Muscle of arm (tissue), 12 donors: ENCODE measurements around the gene SFMBT2. TPM values are rescaled to one million over a fixed set of nuclear protein-coding genes. Genes with fewer than 3 reads are reported as not detected.

ENCODE experiments used
- DNase-seq: peaks from one replicate; pipeline ENCODE4 v3.0.0-alpha.2; 2013
- polyA plus RNA-seq, 12 donors: library from polyadenylated mRNA; unstranded; fragments of 120-200 nt; gene quantifications; one replicate each; pipeline ENCODE4 v1.2.1, GENCODE V29; 2013; ENCODE audit not compliant: insufficient read length in 12 of 12

The SFMBT2 gene
- polyA plus RNA-seq, 12 donors = 5.4 to 11.1 (median 7.9) TPM; not detected in 1

DNA sequence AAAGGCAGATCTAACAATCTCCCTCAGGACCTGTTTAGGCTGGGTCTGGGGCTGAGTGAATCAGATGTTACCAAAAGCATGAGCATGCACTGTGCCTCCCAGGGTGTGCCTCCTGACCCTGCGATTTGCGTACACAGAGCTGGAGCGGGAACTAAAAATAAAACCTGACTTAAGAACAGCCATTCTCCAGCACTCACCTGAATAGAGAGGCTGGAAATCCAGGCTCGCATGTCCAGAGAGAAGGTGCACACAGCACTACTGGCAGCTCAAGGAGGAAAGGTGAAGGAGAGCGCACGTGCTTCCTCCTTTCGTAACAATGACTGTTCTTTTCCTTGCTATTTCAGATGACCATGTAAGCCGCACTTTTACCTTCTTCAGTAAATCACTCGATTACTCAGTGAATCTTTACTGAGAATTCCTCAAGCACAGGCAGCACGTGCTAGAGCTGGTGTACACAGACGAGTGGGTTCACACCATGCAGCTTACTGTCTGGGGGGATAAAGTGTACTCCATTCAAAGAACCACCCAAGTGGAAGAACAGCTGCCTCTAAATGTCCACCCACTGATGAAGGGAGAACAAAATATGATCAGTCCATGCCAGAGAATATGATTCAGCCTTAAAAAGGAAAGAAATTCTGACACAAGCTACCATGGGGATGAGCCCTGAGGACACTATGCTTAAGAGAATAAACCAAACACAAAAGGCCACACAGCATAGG, 45.6 kb downstream of the SFMBT2 start:
- no peak for DNase-seq

DNA sequence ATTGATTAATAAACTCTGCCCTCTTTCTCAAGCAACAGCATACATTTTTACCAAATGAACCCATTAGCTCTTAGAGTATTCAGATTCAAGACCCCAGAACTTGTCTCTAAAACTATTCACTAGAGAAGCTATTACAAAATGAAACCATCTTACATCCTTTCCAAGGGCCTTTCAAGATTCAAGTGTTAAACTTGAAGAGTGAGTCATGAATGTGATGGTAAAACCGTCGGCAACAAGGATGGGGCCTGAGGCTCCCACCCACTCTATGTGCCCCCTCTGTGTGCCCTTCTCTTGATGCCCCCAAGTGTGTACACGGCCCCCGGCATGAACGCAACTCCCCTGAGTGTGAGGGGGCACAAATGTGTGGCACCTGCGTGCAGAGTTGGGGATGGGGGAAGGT, 46.4 kb downstream of the SFMBT2 start:
- DNase-seq = no peak

DNA sequence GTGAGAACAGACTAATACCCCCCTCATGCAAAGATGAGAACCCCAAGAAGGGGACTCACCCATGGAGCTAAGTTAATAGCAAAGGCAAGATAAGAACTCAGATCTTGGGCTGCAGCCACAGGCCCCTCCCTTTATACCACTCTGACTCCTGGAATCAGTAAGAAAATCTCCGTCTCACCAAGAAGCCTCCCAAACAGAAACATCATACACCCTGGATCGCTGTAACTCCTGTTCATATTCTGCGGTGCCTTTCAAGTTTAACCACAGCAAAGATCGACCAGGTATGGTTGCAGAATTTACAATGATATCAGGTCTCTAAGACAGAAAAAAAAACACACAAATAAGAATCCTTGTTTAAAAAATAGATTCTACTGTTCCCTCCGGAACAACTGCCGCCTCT, 47.1 kb downstream of the SFMBT2 start:
- DNase-seq = no peak

- DNase-seq = no peak
These were observed 48.4 kb downstream of the SFMBT2 start for GRCh38 chr10:7362471-7362870.

- no peak for DNase-seq
These were observed 49.5 kb downstream of the SFMBT2 start for GRCh38 chr10:7361316-7361715.

DNA sequence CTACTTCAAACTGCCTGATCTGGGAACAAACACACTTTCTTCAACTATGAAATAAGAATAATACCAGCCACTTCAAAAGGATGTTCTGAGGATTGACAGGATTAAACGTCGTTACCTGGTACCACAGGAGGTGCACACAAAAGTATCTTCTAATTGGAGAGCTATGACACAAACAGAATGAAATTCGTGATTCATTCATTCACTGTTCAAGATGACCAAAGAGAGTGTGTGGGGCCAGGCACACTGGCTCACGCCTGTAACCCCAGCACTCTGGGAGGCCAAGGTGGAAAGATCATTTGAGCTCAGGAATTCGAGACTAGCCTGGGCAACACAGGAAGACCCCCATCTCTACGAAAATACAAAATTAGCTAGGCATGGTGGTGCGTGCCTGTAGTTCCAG, 50.9 kb downstream of the SFMBT2 start:
- no peak for DNase-seq

DNA sequence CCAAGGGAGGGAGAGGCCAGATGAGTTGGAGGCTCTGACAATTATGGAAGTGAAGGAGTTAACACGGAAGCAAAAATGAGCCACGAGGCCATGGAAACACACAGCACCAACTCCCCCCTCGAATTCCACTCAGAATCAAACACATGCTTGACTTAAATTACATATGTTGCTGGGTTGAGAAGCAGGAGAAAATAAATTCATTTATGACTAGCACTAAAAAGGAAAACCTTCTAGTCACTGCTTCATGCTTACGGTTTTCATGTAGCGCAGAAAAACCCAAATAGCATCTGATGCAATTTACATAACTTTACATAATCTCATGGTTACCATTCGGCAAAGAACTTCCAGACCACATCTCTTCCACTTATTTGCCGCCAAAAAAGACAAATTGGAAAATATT, 51.5 kb downstream of the SFMBT2 start:
- no peak for DNase-seq

- no peak for DNase-seq
These were observed 53.6 kb downstream of the SFMBT2 start for GRCh38 chr10:7357193-7357592.

- DNase-seq = no peak
These were observed 56.3 kb downstream of the SFMBT2 start for GRCh38 chr10:7354330-7355047.

GRCh38 chr10:7351894-7352293, 58.9 kb downstream of the SFMBT2 start:
- no peak for DNase-seq

DNA sequence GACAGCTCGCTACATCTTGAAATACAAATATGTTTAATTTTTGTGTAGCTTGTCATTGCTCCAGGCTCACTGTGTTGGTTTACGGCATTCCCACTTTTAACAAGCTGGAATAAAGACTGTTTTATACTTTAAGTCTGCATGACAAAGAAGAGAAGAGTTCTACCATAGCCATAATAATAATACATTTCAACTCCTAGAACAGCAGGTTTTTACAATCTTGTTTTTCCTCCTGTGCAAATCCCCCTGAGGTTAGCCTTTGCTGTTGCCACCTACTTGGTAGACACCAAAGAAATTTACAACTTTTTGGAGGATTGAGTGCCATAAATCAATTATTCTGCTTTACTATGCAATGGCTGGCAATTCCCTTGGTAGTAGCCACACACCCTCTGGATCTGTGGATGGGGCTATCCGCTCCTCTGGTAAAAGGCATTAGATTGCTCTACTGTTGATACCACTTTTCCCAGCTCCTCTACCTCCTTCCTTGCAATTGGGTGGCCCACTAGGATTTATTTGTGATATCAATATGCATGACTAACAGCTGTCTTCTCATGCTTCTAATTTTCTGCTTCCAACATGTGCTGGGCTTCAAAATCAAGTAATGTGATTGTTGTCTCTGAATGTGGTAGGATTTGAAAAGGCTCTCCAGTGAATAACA, 60.2 kb downstream of the SFMBT2 start:
- DNase-seq = no peak

GRCh38 chr10:7345717-7346116, 65.1 kb downstream of the SFMBT2 start:
- no peak for DNase-seq

DNA sequence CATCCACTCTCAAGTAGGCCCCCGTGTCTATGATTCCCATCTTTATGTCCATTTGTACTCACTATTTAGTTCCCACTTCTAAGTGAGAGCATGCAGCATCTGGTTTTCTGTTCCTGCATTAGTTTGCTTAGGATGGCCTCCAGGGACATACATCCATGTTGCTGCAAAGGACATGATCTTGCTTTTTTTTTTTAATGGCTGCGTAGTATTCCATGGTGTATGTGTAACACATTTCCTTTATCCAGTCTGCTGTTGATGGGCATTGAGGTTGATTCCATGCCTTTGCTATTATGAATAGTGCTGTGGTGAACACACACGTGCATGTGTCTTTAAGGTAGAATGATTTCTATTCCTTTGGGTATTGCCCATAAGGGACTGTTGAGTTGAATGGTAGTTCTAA, 67.8 kb downstream of the SFMBT2 start:
- no peak for DNase-seq

DNA sequence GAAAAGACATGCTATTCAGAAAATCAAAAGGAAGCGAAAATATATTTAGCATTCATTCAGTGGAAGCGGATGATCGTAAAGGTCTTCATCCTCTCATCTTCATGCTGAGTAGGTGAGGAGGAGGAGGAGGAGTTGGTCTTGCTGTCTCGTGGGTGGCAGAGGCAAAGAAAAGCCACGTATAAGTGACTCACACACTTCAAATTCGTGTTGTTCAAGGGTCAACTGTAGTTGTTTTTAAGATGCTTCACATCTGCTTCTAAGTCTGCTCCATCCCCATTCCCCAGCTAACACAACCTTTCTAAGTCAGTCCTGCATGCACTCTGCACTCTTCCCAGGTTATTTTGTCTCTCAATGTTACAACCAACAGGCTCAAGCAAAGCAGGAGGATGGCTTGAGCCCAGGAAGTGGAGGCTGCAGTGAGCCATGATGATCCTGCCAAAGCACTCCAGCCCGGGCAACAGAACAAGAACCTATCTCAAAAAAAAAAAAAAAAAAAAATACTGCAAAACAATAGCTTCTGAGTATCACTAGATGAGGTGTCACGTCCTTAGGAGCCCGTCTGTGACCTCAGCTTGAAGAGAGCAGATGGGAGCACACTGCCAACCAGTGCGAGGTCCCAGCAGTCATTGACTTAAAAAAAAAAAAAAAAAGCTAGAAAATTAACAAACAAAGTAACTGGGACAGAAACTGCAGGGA, 70.5 kb downstream of the SFMBT2 start:
- no peak for DNase-seq

DNA sequence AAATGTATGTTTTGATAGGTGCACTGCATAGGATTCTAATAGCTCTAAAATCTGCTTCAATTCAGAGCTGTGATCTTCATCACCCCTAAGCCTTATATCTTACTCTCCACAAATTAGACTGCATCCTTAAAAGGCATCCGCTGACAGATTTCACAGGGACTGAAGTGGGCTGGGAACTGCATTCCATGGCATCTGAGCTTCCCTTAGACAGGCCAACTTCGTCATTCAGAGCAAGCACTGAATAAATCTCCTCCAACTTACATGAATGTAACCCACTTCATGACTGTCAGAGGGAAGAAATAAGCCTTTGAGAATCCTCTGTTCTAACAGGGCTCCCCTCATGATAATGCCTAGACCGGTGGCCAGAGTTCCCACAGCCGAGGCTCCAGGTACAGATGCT, 71.3 kb downstream of the SFMBT2 start:
- no peak for DNase-seq

DNA sequence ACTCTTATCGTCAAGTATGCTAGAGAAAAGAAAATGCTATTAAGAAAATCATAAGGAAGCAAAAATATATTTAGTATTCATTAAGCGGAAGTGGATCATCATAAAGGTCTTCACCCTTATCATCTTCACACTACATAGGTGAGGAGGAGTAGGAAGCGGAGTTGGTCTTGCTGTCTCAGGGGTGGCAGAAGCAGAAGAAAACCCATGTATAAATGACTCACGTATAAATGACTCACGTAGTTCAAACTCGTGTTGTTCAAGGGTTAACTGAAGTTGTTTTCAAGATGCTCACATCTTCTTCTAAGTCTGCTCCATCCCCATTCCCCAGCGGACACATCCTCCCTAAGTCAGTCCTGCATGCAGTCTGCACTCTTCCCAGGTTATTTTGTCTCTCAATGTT, 72.4 kb downstream of the SFMBT2 start:
- DNase-seq = no peak

GRCh38 chr10:7337431-7338171, 73.2 kb downstream of the SFMBT2 start:
- no peak for DNase-seq

- no peak for DNase-seq
These were observed 74.9 kb downstream of the SFMBT2 start for GRCh38 chr10:7335977-7336376.

- no peak for DNase-seq
These were observed 76.2 kb downstream of the SFMBT2 start for GRCh38 chr10:7334642-7334964.

DNA sequence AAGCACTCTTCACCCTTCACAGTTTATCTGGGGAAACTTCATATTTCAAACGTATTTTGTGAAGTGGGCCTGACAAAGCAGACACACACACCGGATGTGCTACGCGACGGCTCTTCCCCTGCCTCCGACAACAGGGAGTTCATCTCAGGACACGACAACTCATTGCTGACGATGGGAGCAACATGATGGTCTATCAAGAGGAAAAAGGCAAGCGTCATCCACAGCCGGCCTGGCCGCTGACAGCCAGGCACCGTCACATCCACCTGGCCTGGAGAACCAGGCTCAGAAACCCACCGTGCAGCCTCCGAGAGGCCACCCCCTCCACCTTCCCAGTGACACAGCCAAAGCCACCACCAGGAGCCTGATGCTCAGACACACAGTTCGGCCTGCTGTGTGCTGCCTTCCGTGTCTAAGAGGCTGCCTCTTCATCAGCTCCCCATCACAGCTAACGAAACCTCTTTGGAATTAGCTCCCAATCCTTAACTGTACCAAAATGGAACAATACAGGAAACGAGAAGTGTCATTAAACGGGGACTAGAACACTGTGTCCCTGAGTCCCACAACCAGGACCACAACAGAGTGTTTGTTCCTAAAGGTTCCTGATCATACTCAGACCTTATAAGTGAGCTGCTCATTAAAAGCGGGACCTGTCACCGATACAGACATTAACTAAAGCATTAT, 76.7 kb downstream of the SFMBT2 start:
- DNase-seq = no peak

DNA sequence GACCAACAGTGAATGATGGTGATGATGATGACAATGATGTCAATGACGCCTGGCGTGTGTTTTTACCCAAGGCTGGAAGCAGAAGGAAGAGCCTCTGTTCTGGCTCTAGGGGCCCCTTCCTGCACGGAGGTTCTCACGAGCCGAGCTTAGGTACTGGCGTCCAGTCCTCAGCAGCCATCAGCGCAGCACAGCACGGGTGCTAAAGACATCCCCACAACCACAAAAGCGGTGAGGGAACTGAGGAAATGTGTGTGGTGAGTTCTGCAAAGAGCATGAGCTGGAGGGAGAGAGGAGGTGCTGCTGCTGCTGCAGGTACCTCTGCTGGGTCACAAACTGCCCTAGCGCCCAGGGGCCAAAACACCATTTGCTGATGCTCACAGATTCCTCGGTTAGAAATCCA, 81.6 kb downstream of the SFMBT2 start:
- no peak for DNase-seq
